ENCODE results near the gene FGFR4. TPM values are rescaled to one million over a fixed set of nuclear protein-coding genes. Genes with fewer than 3 reads are reported as not detected.
A peak's percentile ranks its signal among the peaks of the same experiment; 100 is the strongest.

The FGFR4 gene
- total and polyA plus RNA-seq, 2 experiments from 2014 or later = 43.4 to 150 TPM

- H3K4me3 ChIP-seq = no peak overlapping the region
- H3K36me3 ChIP-seq (ENCODE audit: insufficient read depth) = no peaks in the 10 kb centered on the region
- TF ChIP-seq NANOG (IDR thresholded peaks at IDR 0.05; ENCODE audit: borderline replicate concordance) (no peak), EZH2phosphoT487 (IDR thresholded peaks at IDR 0.05; ENCODE audit: unreplicated experiment) (no peak), STAT1 (IDR thresholded peaks at IDR 0.05; ENCODE audit: unreplicated experiment) (no peak), CTCF (conservative IDR thresholded peaks at IDR 0.05; ENCODE audit: low read depth in 2 of 2) (peak; percentile 100), REST (IDR thresholded peaks at IDR 0.05; ENCODE audit: unreplicated experiment) (no peak), JUNB (IDR thresholded peaks at IDR 0.05; ENCODE audit: unreplicated experiment) (no peak), ZNF462 (CRISPR knock-in tag; IDR thresholded peaks at IDR 0.05) (no peak), ZNF114 (CRISPR knock-in tag; IDR thresholded peaks at IDR 0.05) (no peak)
- no peaks in the 10 kb centered on the region for H3K79me2 ChIP-seq (replicated peaks; ENCODE audit: insufficient read depth)
- peaks cover 18% of the 10 kb centered on the region for H3K4me1 Mint-ChIP-seq
- no peak overlapping the region for H3K27ac Mint-ChIP-seq
- peaks cover 8% of the 10 kb centered on the region for H3K4me1 ChIP-seq (ENCODE audit: insufficient read depth)
- ATAC-seq = peak; percentile 9
- peak; percentile 84 for DNase-seq (ENCODE audit: low spot score)
- H4K20me1 ChIP-seq (replicated peaks; ENCODE audit: insufficient read depth) = no peaks in the 10 kb centered on the region
- H3K4me3 Mint-ChIP-seq = no peak overlapping the region
- peaks cover 15% of the 10 kb centered on the region; the same call in 1 of the 2 replicates for H3F3A ChIP-seq (replicated peaks; ENCODE audit: low read depth)
- H3K36me3 Mint-ChIP-seq (ENCODE audit: low read depth) = 0 out of 3 replicates have a peak, but pooled peaks cover 4% of the 10 kb centered on the region
- no peak overlapping the region for H3K27ac ChIP-seq (ENCODE audit: low read depth)
- 0 out of 2 replicates have a peak overlapping the region, but pooled peaks have one; percentile 1 for H2AFZ ChIP-seq
- H3K27me3 Mint-ChIP-seq (ENCODE audit: insufficient read depth, low read depth, poor library complexity) = peaks cover 34% of the 10 kb centered on the region
- no peak overlapping the region for H3K4me2 ChIP-seq
- 0 out of 2 replicates have a peak, but pooled peaks cover 3% of the 10 kb centered on the region for H3K27me3 ChIP-seq (ENCODE audit: insufficient read depth)
- peaks cover 6% of the 10 kb centered on the region; the same call in 2 of the 3 replicates for H3K9me3 Mint-ChIP-seq
- no peaks in the 10 kb centered on the region for H3K9me2 ChIP-seq (ENCODE audit: insufficient read depth)
Observed at GRCh38 chr5:177113566-177114424, 27.1 kb downstream of the FGFR4 start.

All from GM23338 (cell line).